WI38 (cell line): ENCODE measurements around the gene LSAMP.

Experiments used
- H3K4me3 ChIP-seq: 2 replicates; pipeline ENCODE4 v1.5.1; 2011; ENCODE audit warnings: low read depth, mild to moderate bottlenecking, control low read depth, low read length
- CTCF ChIP-seq: IDR thresholded peaks from 2 replicates; pipeline ENCODE4 v1.5.1; 2012; ENCODE audit warnings: low read depth, mild to moderate bottlenecking, control low read depth, low read length

The LSAMP gene

GRCh38 chr3:115990669-115991068, 454.6 kb downstream of the LSAMP start:
- H3K4me3 ChIP-seq = no peak overlapping the region
- no peak for TF ChIP-seq CTCF

GRCh38 chr3:115989684-115990421, 455.4 kb downstream of the LSAMP start:
- H3K4me3 ChIP-seq = no peak overlapping the region
- no peak for TF ChIP-seq CTCF

- H3K4me3 ChIP-seq = no peak overlapping the region
- no peak for TF ChIP-seq CTCF
Measured at GRCh38 chr3:115986555-115987207, 458.6 kb downstream of the LSAMP start.

GRCh38 chr3:115982629-115983028, 462.7 kb downstream of the LSAMP start:
- no peak overlapping the region for H3K4me3 ChIP-seq
- TF ChIP-seq CTCF = no peak

GRCh38 chr3:115982108-115982507, 463.2 kb downstream of the LSAMP start:
- no peak overlapping the region for H3K4me3 ChIP-seq
- no peak for TF ChIP-seq CTCF

GRCh38 chr3:115980709-115981108, 464.6 kb downstream of the LSAMP start:
- no peak overlapping the region for H3K4me3 ChIP-seq
- no peak for TF ChIP-seq CTCF

GRCh38 chr3:115977866-115978265, 467.4 kb downstream of the LSAMP start:
- TF ChIP-seq CTCF = no peak
- no peak overlapping the region for H3K4me3 ChIP-seq
